ENCODE data around the gene AMBP. TPM values are rescaled to one million over a fixed set of nuclear protein-coding genes. Genes with fewer than 3 reads are reported as not detected.

AMBP gene
- total and polyA plus RNA-seq, 10 donors: 0.09 to 1.6 (median 0.12) TPM; not detected in 7

DNA sequence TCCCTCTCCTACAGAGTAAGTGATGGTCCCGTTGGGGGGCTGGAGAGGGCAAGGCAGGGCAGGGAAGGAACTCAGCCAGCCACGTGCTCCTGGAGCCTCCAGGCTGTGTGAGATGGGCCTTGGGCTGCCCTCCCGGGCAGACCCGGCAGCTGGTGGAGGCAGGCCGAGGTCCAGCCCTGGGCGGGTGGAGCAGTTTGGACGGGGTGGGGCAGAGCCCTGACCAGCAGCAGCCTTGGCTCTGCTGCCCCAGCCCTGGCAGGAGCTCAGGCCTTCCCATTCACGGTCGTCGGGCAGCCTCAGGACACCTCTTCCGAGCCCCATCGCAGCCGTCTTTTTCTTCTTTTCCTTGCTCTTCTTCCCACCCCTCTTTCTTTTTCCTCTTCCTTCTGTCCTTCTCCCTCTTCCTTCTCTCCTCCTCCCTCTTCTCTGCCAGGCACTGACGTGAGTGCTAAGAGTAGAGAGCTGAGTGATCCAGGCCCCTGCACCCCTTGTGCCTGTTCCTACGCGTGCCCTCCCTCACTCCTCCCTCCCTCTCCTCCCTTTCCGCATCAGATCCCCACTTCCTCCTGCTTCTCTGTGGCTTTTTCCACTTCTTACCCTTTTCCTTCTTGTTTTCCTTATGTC lies 42.8 kb downstream of the AMBP start:
- intact Hi-C loops (cut with DNase I; ENCODE audit: low total_unique reads): no loop called here
- DNase-seq: peak; percentile 70
- H3K27me3 ChIP-seq (replicated peaks in 1 of 7): no peaks in the 10 kb centered on the region

DNA sequence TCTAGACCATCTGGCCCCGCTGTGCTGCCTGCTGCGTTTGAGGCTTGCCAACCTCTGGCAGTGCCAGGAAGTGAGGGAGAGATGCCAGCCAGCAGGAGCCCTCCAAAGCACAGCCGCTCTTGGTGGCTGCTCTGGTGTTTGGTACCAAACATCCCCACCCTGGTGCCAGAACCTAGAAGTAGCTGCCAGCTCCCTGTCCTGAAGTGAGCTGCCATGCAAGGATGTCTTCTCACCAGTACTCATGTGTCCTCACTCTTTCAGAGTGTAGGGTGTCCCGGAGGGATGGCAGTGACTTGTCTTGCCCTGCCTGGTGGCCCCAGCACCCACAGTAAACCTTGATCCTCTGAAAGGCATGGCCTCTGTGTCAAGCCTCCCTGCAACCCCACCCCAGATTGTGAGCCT lies 43.4 kb downstream of the AMBP start:
- peak; percentile 59 for DNase-seq
- H3K36me3 ChIP-seq: peaks cover 0 to 82% (median 27%) of the 10 kb centered on the region in 6 donors

More for the DNA sequence above, 42.8 kb downstream of the AMBP start:
- Histone ChIP-seq H3K4me1 (peaks cover 0 to 8% (median 0%) of the 10 kb centered on the region in 6 donors), H3K36me3 (peaks cover 0 to 86% (median 27%) of the 10 kb centered on the region in 6 donors), H3K27ac (no peak overlapping the region), H3K9me3 (peaks cover 0 to 4% (median 0%) of the 10 kb centered on the region in 8 donors), H3K4me3 (no peak overlapping the region)
- 72 to 87% (median 82%) methylated on average over 17 of the region's 17 CpGs for WGBS, 5 donors
- peak in 2 of 3 donors; percentile 22 to 27 for TF ChIP-seq POLR2AphosphoS5 (IDR thresholded peaks at IDR 0.05)
- TF ChIP-seq CTCF (IDR thresholded peaks at IDR 0.05 in 8 of 11, conservative IDR thresholded peaks at IDR 0.05 in 3 of 11): no peak
- no peak for TF ChIP-seq POLR2A (IDR thresholded peaks at IDR 0.05)

DNA sequence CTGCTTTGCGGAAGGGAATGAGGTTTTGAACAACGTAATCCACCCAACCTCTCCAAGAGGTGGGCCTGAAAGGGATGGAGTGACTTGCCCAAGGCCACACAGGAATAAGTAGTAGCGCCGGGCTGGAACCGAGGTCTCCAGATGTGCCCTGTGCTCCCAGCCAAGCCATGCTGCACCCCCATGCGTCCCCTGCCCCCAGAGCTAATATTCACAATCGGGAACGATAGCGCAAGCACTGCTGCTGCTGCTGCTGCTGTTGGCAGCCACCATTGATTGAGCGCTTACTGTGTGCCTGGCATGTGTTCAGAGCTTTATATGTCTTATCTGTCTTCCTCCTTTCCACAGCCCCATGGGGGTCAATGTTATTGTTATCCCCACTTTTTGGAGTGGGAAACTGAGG lies 43.9 kb downstream of the AMBP start:
- H3K27ac ChIP-seq: no peak overlapping the region
- no peaks in the 10 kb centered on the region for H3K27me3 ChIP-seq (replicated peaks in 1 of 7)
- intact Hi-C loops (cut with DNase I; ENCODE audit: low total_unique reads): no loop called here
- peaks cover 0 to 8% (median 0%) of the 10 kb centered on the region in 6 donors for H3K4me1 ChIP-seq
- H3K36me3 ChIP-seq: peaks cover 0 to 82% (median 28%) of the 10 kb centered on the region in 6 donors
- TF ChIP-seq POLR2AphosphoS5 (IDR thresholded peaks at IDR 0.05) (no peak), POLR2A (IDR thresholded peaks at IDR 0.05) (no peak), CTCF (IDR thresholded peaks at IDR 0.05 in 8 of 11, conservative IDR thresholded peaks at IDR 0.05 in 3 of 11) (no peak)
- WGBS, 5 donors: 94 to 99% (median 96%) methylated on average over 10 of the region's 10 CpGs
- peaks cover 0 to 4% (median 0%) of the 10 kb centered on the region in 8 donors for H3K9me3 ChIP-seq
- DNase-seq: peak; percentile 64
- H3K4me3 ChIP-seq: no peak overlapping the region

More for the DNA sequence above, 43.4 kb downstream of the AMBP start:
- Histone ChIP-seq H3K4me3 (no peak overlapping the region), H3K27me3 (replicated peaks in 1 of 7) (no peaks in the 10 kb centered on the region), H3K4me1 (peaks cover 0 to 8% (median 0%) of the 10 kb centered on the region in 6 donors), H3K27ac (no peak overlapping the region), H3K9me3 (peaks cover 0 to 4% (median 0%) of the 10 kb centered on the region in 8 donors)
- 70 to 100% (median 91%) methylated on average over 3 to 4 of the region's 4 CpGs for WGBS, 5 donors
- intact Hi-C loops (cut with DNase I; ENCODE audit: low total_unique reads): no loop called here
- TF ChIP-seq CTCF (IDR thresholded peaks at IDR 0.05 in 8 of 11, conservative IDR thresholded peaks at IDR 0.05 in 3 of 11): no peak
- no peak for TF ChIP-seq POLR2A (IDR thresholded peaks at IDR 0.05)
- no peak for TF ChIP-seq POLR2AphosphoS5 (IDR thresholded peaks at IDR 0.05)

GRCh38 chr9:114033397-114034103 lies 44.5 kb downstream of the AMBP start:
- H3K4me1 ChIP-seq: peaks cover 0 to 8% (median 0%) of the 10 kb centered on the region in 6 donors
- intact Hi-C loops (cut with DNase I; ENCODE audit: low total_unique reads): no loop called here
- H3K27me3 ChIP-seq (replicated peaks in 1 of 7): no peaks in the 10 kb centered on the region
- WGBS, 5 donors: 65 to 75% (median 70%) methylated on average over 10 to 12 of the region's 12 CpGs
- peaks cover 0 to 82% (median 31%) of the 10 kb centered on the region in 6 donors for H3K36me3 ChIP-seq
- no peak overlapping the region for H3K4me3 ChIP-seq
- peaks cover 0 to 4% (median 0%) of the 10 kb centered on the region in 8 donors for H3K9me3 ChIP-seq
- no peak overlapping the region for H3K27ac ChIP-seq
- DNase-seq: peak; percentile 63
- TF ChIP-seq CTCF (IDR thresholded peaks at IDR 0.05 in 8 of 11, conservative IDR thresholded peaks at IDR 0.05 in 3 of 11): peak in 7 of 11 experiments; percentile 23 to 57 (median 41)
- TF ChIP-seq POLR2A (IDR thresholded peaks at IDR 0.05): no peak

Data from spleen (tissue), 11 donors.